Fibroblast of peridontal ligament (primary cell): ENCODE measurements around the gene GCA.
A peak's percentile ranks its signal among the peaks of the same experiment; 100 is the strongest.

Source experiments
- DNase-seq: peaks from one replicate; pipeline ENCODE4 v3.0.0-alpha.2; 2010; ENCODE audit errors: extremely low read depth

GCA gene

GRCh38 chr2:162328424-162329157, 15.3 kb upstream of the GCA start:
- no peak for DNase-seq

DNA sequence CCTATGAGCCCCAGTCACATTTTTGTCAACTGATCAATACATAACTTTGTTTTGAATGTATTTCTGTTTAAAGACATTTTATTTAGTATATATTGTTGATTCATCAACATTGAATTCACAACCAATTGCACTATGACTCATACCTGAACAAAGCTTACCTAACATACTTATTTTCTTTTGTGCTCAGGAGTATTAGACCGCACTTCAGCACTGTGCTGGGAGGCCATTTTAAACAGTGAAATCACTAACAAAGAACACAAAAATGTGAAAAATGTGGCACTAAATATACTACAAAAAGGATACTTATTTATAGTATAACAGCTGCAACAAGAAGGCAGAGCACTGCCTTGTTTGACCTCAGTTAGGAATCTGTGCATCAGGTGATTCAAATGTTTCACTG, 13.1 kb upstream of the GCA start:
- no peak for DNase-seq

DNA sequence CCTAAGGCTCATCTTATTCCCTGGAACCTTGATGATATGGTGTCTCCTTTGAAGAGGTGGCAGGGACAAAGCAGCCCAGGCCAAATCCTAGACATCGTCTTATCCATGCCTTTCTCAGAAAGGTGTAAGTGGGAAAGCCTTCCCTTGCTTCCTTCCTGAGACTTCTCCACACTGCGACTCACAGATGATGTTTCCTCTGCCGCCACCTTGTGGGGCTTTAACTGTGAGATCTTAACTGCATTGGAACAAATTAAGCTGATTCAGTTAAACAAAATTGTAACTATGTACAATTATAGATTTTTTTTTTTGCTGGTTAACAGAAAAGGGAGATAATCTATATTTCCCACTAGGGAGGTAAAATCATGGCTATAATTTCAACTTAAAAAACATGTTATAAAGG, 10.0 kb upstream of the GCA start:
- DNase-seq: peak; percentile 15

GRCh38 chr2:162337868-162338267, 6.1 kb upstream of the GCA start:
- DNase-seq: no peak

- DNase-seq: no peak
Measured at GRCh38 chr2:162340822-162341221, 3.1 kb upstream of the GCA start.

- DNase-seq: peak; percentile 8
Measured at GRCh38 chr2:162342321-162342720, 1.6 kb upstream of the GCA start.

DNA sequence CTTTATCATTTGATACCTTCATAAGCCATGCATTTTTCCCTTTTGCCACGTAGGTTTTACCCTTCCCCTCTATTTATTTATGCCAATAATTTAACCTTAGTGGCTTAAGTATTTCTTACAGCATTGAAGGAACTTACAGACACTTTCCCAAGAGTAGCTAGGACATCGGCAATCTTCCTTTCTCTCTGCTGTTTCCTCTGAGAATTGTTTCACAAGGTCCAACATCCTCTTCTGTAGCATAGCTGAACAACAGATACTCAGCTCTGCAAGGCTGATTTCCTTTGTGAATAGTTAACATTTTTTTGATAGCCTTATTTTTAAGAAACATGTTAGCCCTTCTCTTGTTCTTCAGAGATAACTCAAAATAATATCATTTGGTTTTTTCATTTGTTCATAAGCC, 1.1 kb upstream of the GCA start:
- DNase-seq: no peak

DNA sequence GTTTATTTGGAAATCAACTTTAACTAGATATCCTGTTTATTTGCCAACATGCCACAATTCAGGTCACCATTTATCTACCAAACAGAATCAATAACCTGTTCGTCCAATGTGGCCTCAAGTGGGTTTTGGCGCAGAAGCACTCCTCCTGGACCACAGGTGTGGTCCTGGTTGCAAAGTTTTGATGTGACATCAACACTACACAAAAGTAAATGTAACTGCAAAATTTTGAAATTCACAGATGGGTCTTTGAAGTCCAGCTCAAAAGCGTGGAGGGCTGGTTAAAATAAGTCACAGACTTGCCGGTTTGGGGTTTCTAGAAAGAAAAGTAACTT, 474 bp upstream of the GCA start:
- DNase-seq: no peak

GRCh38 chr2:162344617-162344950, 652 bp downstream of the GCA start:
- DNase-seq: no peak

GRCh38 chr2:162365392-162365791, 21.5 kb downstream of the GCA start:
- DNase-seq: peak; percentile 6

DNA sequence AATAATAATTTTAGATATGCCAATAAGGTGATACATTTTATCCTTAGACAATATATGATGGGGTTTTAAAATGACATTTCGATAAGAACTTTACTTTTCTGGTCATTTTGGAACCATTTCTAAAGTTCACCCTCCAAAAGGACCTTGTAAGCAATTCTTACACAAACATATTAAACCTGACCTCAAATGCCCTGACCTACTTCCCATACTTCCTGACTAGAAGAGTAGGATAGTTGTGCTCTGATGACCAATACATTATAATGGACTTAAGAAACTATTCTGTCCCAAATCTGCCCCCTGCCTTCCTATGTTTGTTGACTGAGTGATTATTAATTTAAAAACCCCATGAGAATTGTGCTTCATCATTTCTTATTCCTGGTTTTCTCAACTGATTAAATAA, 24.6 kb downstream of the GCA start:
- no peak for DNase-seq

GRCh38 chr2:162369551-162369950, 25.6 kb downstream of the GCA start:
- peak; percentile 11 for DNase-seq

- peak; percentile 17 for DNase-seq
Measured at GRCh38 chr2:162370931-162371330, 27.0 kb downstream of the GCA start.

DNA sequence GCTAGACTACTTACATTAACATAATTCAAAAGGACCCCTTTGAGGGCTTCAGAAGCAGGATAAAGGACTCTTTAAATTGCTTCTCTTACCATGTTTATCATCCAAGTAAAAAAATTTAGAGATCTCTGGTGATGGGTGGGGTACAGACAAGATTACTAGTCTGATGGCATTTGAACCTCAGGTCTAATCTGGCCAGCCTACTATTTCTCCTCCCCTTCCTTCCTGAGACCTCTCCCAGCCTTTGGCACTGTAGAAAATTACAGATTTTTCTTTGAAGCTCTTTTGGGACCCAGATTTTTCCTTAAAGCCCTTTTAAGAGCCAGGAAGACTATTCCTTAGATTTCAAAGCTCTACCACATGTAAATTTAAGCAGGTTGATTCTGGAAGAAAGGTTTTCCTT, 28.9 kb downstream of the GCA start:
- DNase-seq: no peak

- DNase-seq: no peak
Measured at GRCh38 chr2:162379719-162380580, 36.0 kb downstream of the GCA start.

DNA sequence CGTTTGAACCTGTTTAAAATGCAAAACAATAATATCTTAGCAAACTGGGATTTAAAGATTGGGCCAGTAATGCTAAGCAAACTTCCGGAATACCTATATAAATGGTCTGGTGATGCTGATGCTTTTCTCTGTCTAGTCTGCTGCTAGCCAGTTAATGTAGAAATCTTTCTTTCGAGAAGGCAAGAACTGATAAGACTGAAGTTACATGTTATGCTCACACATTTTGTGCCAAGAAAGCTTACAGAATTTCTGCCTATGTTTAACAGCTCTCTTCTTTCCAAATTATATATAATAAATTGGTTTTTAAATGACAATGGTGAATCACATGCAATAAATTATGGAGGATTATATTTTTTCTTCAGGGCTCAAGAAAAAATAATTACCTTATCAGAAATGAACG, 37.9 kb downstream of the GCA start:
- DNase-seq: no peak

- DNase-seq: peak; percentile 37
Measured at GRCh38 chr2:162382278-162382677, 38.3 kb downstream of the GCA start.

DNA sequence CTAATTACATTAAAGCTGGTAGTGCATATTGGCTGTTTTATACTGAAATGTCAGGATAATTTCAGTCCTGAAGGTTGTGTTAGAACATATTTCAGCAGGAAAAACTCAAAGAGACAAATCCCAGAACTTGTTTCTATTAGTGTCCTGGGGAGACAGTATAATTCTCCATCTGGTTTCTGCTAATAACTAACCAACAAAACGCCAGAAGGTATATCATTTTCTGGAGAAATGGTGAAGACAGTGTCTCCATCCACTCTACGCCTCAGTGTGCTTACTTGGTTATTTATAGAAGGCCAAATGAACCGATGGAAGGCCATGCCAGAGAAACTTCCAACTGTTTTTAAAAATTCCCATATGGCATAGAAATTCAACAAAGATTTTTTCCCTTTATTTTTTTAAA, 41.6 kb downstream of the GCA start:
- DNase-seq: no peak

DNA sequence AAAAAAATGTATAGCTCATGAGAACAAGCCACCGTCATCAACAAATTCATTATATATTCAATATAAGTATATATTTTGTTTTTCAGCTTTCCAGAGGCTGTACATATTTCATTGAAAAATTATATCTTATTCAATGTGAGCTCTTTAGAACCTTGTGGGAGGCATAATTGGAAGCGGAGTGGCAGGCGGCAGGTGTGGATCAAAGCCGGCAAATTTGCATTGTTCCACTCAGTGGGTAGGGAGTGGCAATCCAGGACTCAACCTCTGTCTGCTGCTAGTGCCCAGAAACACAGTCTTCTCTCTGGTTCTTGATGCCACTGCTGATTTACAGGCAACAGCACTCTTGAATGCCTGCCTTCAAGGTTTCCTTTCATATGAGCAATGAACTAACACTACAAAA, 46.9 kb downstream of the GCA start:
- no peak for DNase-seq

DNA sequence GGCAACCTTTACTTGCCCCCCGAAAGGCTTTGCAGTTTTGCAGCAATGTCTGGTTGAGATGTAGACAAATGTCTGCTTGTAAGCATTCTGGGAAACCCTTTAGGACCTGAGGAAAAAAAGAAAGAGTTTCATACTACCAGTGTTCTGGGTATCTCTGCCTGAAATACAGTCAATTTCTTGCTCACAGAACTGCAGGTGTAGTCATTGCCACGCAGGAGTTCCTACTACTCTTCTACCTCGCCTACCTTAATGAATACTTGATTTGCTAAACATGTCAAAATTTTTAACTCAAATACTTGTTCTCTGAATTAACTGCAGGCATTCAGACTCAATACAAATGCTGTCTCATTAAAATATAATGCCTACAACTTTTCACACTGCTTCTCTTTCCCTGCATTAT, 56.4 kb downstream of the GCA start:
- DNase-seq: no peak

DNA sequence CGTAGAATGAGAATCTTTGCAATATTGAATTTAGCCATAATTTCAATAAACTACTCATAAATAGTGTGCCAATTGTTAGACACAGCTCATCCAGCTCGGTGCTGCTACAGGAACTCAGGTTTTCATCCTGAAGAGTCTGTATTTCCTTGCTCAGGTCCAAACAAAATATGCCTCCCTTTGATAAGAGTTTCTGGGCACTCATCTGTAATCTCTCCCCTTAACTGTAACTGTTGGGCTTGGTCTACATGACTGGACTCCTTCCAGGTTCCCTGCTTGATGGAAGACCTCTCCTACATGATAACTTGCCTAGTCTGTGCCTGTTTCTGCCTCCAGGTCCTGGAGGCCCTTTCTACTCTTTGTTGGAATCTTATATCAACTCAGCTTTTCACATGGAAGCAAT, 57.9 kb downstream of the GCA start:
- no peak for DNase-seq

DNA sequence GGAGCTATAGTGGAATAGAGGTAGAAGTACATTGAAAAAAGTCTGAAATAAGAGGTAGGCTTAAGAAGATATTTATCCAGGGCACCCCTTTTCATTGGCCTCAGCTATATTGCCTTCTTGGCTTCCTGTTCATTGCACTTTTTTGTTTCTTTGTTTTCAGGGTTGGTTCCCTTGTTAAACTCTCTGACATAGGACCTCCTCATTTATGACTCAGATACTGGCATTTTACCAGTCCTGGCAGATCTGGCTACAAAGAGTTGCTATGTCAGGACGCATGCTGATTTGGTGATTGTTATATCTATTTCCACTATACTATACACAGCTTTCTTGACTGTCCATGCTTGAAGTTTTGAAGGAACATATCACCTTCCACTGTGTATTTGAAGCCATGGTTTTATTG, 60.0 kb downstream of the GCA start:
- peak; percentile 61 for DNase-seq
